H54 (cell line): ENCODE measurements around the gene POLR1D.
A peak's percentile ranks its signal among the peaks of the same experiment; 100 is the strongest.

Experiments
- DNase-seq: peaks from one replicate; pipeline ENCODE4 v3.0.0; 2011; ENCODE audit warnings: low spot score, mixed read lengths; ENCODE audit not compliant: insufficient read length
- FAIRE-seq: peaks from 3 replicates; lab custom pipeline; 2011; peaks lifted over from hg19 to GRCh38; lab: Jason Lieb, UNC
- POLR2A ChIP-seq: IDR thresholded peaks from 2 replicates; pipeline ENCODE4 v1.6.1; 2011; ENCODE audit warnings: low read depth, mild to moderate bottlenecking, low read length

Gene POLR1D

DNA sequence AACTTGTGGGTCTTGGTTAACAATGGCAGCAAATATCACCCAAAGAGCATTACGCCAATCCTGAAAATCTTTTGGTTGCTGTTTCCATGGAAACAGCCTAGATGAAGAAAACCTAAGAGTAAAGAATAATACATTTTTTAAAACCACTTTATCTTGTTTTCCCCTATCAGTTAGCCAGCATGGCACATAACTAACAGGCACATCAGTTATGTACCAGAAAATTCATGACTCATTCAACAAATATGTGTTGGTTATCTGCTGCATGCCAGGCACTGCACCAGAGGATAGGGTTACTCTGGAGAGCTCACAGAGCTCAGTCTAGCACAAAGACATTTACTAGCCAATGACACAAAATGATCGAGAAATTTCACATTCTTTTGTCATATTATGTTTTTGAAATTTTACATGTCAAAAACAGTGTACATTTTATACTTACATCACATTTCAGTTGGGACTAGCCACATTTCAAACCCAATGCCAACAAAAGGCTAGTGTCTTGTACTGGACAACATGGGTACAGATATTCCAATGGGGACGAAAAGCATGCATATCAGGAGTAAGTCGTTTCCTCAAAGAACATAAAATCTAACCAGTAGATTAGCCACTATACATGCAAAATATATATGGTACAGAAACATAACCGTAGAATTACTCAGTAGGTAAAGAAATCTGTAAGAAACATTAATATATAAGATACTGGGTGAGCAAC is 21.7 kb upstream of the POLR1D start:
- DNase-seq (no peak), FAIRE-seq (peak; percentile 80)
- no peak for TF ChIP-seq POLR2A

DNA sequence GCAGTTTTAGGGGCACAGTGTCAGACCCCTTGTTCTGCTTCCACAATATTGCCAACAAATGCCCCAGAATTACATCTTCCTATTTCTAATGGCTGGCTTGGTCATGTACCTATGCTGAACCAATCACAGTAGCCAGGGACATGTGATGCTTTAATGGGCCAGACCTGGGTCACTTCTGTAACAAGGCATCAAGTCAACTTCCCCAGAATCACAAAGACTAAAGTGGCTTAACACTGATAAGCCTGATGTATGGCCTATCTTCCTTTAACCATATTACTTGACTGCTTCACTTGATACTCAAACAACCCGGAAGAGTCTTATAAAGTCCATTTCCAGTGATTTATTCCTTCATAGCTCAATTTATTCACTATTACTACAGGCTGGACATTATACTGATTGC is 21.0 kb upstream of the POLR1D start:
- DNase-seq: no peak
- TF ChIP-seq POLR2A: no peak
- FAIRE-seq: no peak

DNA sequence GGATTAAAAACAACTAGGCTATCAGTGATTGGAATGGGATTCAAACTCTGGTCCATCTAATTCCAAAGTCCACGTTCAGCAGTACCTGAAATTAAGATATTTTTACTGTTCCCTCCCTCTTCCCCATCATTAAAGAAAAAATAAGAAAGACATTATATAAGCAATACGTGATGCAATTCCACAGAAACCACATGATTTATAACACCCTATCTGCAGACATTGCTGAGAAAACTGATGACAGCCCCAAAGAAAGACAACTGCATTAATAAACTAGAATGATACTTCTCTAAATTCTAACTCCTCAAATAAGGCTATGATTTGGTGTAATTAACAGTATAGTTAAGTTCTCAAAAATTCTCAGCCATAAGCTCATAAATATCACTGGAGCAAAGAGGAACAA is 20.5 kb upstream of the POLR1D start:
- DNase-seq (no peak), FAIRE-seq (no peak)
- no peak for TF ChIP-seq POLR2A

DNA sequence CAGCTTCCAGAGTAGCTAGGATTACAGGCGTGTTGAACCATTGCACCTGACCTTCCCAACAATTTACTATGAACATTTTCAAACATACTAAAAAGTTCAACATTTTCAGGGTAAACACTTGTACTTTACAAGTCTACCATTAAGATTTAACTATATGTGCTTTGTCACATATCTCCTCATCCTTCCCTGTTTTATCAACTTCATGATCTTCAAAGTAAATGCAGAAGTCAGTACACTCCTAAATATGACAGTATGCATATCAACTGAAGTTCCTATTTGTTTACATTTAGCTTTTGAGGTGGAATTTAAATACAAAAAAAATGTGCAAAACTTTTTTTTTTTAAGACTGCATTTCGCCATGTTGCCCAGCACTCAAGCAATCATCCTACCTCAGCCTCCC is 19.9 kb upstream of the POLR1D start:
- DNase-seq (no peak), FAIRE-seq (no peak)
- no peak for TF ChIP-seq POLR2A

DNA sequence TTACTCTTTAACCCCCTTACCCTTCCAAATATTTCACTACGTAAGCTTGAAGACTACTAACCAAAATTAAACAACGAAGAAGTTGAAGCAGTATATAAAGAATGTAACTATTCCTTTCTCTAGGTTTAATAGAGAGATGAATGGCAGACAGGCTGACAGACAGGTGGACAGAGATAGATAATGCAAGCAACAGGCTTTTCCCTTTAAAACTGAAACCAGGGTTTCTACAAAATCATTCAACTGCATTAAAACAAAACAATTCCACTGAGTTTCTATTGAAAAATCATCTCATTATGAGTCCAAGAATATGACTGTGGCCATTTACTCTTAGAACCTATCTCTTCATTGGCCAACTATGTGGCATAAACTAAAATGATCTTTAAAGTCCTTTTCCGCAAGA is 16.6 kb upstream of the POLR1D start:
- TF ChIP-seq POLR2A: no peak
- no peak for FAIRE-seq
- no peak for DNase-seq

DNA sequence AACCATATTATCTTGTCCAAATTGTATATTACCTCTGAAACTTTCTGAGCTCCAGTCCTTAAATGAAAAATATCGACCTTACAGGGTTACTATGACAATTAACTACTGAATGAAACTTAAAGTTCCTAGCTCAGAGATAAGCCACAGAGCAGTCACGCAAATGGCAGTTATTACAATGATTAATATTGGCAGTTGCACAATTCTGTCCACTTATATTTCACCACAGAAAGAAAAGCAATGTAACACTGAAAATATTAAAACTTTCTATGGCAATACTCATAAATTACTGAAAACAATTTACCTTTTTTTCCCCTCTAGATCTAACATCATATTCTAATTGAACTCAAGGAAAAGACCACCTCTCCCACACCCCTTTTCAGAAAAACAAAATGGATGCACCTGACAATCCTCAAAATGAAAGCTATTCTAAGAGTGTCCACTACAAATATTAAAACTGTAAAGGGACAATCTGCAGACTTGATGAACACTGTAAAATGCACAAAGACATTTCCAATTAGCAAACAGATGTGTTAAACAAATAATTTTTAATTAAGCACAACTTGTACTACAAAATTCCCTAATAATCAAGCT is 16.0 kb upstream of the POLR1D start:
- DNase-seq (no peak), FAIRE-seq (no peak)
- no peak for TF ChIP-seq POLR2A

DNA sequence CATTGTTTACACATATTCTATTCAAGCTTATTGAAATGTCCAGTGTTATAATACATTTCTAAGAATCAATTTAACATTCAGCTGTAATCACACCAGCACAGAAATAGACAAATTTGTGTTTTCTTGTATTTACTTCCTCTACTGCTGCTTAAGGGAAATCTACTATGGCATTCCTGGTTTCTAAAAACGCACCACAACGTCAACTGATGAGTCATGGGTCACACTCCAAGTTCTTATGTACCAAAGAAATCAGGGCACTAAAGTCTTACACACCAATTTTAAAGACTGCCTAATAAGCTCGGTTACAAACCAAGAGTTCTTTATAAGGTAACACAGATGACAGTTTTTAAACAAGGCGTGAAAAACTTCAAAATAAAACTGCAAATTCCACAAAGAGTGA is 14.6 kb upstream of the POLR1D start:
- DNase-seq (no peak), FAIRE-seq (peak; percentile 61)
- TF ChIP-seq POLR2A: no peak

DNA sequence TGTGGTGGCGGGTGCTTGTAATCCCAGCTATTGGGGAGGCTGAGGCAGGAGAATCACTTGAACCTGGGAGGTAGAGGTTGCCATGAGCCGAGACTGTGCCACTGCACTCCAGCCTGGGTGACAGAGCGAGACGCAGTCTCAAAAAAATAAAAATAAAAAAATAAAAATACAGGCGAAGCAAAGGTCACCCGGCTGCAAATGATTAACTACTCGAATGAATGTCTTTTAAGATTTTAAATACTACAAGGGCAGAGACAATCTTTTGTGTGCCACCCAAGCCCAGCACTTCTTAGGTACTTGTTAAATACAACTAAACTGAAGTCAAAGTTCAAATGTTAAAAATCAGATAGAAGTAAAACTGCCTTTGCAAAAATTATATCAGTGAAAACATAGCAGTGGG is 8.1 kb upstream of the POLR1D start:
- no peak for TF ChIP-seq POLR2A
- FAIRE-seq: no peak
- no peak for DNase-seq

DNA sequence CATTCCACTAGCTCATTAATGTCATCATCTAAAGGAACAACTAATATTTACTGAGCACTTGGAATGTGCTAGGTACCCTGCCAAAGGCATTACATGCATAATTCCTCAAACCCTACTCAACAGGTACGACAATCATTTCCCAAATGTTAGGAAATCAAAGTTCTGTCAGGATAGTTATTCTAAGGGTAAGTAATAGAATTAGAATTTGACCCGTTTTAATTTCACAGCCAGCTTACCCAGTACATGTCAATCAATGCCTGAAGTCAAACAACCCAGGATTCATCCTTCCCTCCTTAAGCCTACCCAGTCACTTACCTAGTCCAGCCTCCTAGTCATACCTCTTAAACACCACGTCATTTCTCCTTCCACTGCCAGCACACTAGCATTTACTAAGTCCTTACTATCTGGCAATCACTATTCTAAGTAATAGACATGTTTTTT is 3.8 kb upstream of the POLR1D start:
- FAIRE-seq (no peak), DNase-seq (no peak)
- no peak for TF ChIP-seq POLR2A

DNA sequence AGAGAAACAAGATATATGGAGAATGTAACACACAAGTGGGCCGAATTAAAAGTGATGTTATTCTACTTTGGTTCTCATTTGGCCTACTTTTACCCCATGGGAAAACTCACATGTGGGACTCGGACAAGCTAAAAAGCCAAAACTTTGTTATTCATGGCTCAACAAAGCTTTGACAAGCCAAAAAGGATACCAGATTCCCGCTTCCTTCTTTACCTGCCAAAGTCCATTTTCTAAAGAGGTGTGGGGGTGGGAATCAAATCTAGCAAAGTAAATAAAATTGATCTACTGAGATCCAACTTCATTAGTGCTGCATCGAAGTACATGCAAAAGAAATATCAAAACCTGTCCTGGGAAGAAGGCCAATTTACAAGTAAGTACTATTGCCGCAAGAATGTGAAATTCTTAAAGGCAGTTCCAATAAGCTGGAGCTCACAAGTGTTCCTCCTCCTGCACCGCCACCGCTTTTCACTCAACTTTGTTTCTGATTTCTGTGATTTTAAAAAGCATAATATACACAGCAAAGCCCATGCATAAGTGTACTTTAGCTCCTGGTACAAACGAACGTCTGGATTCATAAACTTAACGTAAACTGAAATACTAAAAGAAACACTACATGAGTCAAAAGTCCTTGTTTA is 2.5 kb upstream of the POLR1D start:
- no peak for DNase-seq
- TF ChIP-seq POLR2A: no peak
- no peak for FAIRE-seq

DNA sequence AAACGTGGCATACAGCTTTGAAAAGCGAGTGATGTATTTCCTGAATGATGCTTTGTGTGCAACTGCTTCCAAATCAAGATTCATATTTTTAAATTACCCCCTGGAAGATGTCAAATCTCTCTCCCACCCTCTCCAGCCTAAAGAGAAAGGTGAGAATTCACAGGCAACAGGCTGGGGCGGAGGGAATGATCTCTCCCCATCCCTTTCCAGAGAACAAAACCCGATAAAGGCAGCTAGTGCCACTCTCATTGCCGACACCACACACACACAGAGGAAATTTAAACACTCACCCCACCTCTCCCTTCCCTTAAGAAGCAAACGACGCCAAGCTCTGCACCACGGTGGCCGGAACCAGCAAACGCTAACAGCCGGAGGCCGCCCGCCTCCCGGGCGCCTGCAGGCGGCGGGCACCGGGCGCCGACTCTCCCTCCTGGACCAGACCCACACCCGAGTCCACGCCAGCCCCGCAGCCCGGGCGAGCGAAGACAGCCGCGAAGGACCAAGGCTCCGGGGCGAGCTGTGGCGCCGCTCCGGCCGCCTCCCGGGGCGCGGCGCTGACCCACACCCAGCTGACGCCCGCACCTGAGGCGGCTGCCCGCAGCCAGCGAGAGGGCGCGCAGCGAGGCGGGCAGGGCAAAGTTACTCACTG is 1.8 kb upstream of the POLR1D start:
- no peak for TF ChIP-seq POLR2A
- no peak for DNase-seq
- FAIRE-seq: no peak

DNA sequence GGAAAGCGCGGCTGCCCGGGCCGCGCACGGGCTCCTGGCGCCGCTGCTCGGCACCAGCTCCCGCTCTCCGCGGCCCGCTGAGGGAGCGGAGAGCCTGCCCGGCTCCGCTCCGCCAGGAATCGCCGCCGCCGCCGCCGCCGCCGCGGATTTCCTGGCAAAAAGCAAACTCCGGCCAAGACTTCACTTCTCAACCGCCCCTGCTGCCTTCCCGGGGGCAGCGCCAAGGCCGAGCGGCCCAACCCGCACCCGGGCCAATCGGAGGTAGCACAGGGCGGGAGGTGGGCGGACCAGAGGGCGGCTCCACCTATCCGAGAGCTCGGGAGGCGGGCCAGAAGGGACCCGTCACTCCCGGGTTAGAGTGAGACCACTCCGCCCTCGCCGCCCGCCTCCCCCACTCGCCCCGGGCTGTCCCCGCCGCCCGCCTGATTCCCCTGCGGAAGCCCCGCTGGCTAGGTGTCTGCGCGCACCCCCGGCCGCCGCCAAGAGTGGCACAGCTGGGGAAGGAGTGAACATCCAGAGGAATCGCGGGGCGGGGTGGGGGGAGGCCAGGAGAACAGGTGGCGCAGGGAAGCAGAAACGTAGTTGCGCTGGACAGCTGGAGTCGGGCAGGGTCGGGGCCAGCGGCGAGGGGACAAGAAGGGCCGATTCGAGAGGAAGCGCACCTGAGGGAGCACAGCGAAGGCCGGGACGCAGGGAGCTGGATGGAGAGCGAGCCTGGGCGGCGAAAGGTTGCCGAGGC is 1.1 kb upstream of the POLR1D start, which contains the start of gene LNX2:
Gene LNX2 (minus strand): TSS at position 153 of the 739 bp plus-strand sequence. CDS start 38,826 bp downstream, outside the sequence.
- no peak for FAIRE-seq
- DNase-seq: peak; percentile 71
- no peak for TF ChIP-seq POLR2A

DNA sequence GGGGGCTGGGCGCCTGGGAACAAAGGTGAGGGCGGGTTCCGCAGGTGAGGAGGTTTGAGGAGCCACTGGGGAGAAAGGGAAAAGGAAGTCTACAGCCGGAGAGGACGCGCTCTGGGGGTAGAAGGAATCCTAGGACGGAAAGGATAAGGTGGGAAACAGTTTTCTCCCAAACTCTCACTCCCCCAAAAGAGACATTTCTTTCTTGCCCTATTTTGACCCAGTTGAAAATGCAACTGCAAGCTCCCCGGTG is 651 bp upstream of the POLR1D start:
- no peak for TF ChIP-seq POLR2A
- no peak for FAIRE-seq
- no peak for DNase-seq

DNA sequence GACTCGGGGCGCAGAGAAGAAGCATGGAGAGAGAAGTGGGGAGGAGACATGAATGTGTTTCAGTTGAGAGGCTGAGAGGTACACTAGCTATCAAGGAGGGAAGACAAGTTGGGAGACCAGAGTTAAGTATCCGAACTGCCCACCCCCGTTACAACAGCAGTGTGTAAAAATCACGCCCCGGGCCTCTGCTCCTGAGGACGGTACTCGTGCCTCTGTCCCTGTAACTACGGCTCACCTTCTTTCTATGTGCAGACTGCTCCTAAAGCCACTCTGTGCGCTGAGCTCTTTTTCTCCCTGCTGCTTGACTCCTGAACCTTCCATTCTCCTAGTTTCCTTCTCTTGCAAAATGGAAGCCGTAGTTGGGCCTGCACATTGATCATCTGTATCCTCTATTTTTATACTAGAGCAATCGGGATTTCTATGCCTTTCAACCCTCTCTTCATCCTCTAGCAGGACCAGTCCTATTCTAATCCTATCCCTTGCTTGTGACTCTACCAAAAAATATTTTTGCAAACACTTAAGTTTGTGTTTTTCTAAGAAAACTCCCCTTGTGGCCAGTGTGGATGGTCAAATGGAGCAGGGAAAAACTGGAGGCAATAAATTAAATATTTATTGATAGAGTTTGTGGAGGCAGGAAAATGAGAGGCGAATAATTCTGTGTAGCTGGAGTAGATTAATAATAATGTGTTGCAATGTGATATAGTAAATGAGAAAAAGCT is 569 bp downstream of the POLR1D start:
- TF ChIP-seq POLR2A: no peak
- DNase-seq (no peak), FAIRE-seq (no peak)
